ENCODE measurements around the gene ALS2CL. TPM values are rescaled to one million over a fixed set of nuclear protein-coding genes. Genes with fewer than 3 reads are reported as not detected.

ALS2CL gene
- total and polyA plus RNA-seq, 2 experiments from 2014 or later = 14.4 to 15.2 TPM

- Histone ChIP-seq H2AFZ (no peak overlapping the region), H3K4me1 (ENCODE audit: insufficient read depth) (no peaks in the 10 kb centered on the region), H3K36me3 (replicated peaks; ENCODE audit: insufficient read depth, low read depth) (no peaks in the 10 kb centered on the region), H3K27ac (no peak overlapping the region), H3K27me3 (no peaks in the 10 kb centered on the region), H3K4me2 (no peak overlapping the region), H3K79me2 (no peaks in the 10 kb centered on the region), H4K20me1 (ENCODE audit: insufficient read depth, poor library complexity, severe bottlenecking) (no peaks in the 10 kb centered on the region), H3K4me3 (no peak overlapping the region), H3K9me3 (ENCODE audit: low read depth) (no peaks in the 10 kb centered on the region), H3K9me2 (replicated peaks; ENCODE audit: insufficient read depth) (no peaks in the 10 kb centered on the region)
- no peak for DNase-seq (ENCODE audit: low spot score)
- no peak for TF ChIP-seq CTCF (IDR thresholded peaks at IDR 0.05; ENCODE audit: poor library complexity)
- no peak for TF ChIP-seq EZH2phosphoT487 (IDR thresholded peaks at IDR 0.05; ENCODE audit: low read depth, severe bottlenecking, unreplicated experiment)
- no peak for TF ChIP-seq EZH2 (IDR thresholded peaks at IDR 0.05; ENCODE audit: borderline replicate concordance)
- WGBS (ENCODE audit: low lambda C conversion rate, missing lambda C conversion rate) = 84% methylated on average over 13 of the region's 13 CpGs
Observed at GRCh38 chr3:46681856-46682540, 11.5 kb downstream of the ALS2CL start.

GRCh38 chr3:46681387-46681786 is 12.1 kb downstream of the ALS2CL start:
- H2AFZ ChIP-seq = no peak overlapping the region
- no peaks in the 10 kb centered on the region for H4K20me1 ChIP-seq (ENCODE audit: insufficient read depth, poor library complexity, severe bottlenecking)
- DNase-seq (ENCODE audit: low spot score) = no peak
- H3K9me2 ChIP-seq (replicated peaks; ENCODE audit: insufficient read depth) = no peaks in the 10 kb centered on the region
- H3K9me3 ChIP-seq (ENCODE audit: low read depth) = no peaks in the 10 kb centered on the region
- no peak overlapping the region for H3K4me3 ChIP-seq
- no peak for TF ChIP-seq EZH2phosphoT487 (IDR thresholded peaks at IDR 0.05; ENCODE audit: low read depth, severe bottlenecking, unreplicated experiment)
- no peak for TF ChIP-seq EZH2 (IDR thresholded peaks at IDR 0.05; ENCODE audit: borderline replicate concordance)
- H3K36me3 ChIP-seq (replicated peaks; ENCODE audit: insufficient read depth, low read depth) = no peaks in the 10 kb centered on the region
- no peaks in the 10 kb centered on the region for H3K4me1 ChIP-seq (ENCODE audit: insufficient read depth)
- H3K4me2 ChIP-seq = no peak overlapping the region
- no peaks in the 10 kb centered on the region for H3K79me2 ChIP-seq
- no peak overlapping the region for H3K27ac ChIP-seq
- 91% methylated on average over 10 of the region's 10 CpGs for WGBS (ENCODE audit: low lambda C conversion rate, missing lambda C conversion rate)
- H3K27me3 ChIP-seq = no peaks in the 10 kb centered on the region

- whole genome bisulfite sequencing (ENCODE audit: low lambda C conversion rate, missing lambda C conversion rate) = 91% methylated on average over 9 of the region's 9 CpGs
- H3K4me2 ChIP-seq = no peak overlapping the region
- no peak for DNase-seq (ENCODE audit: low spot score)
- TF ChIP-seq EZH2 (IDR thresholded peaks at IDR 0.05; ENCODE audit: borderline replicate concordance) (no peak), CTCF (IDR thresholded peaks at IDR 0.05; ENCODE audit: poor library complexity) (no peak), EZH2phosphoT487 (IDR thresholded peaks at IDR 0.05; ENCODE audit: low read depth, severe bottlenecking, unreplicated experiment) (no peak)
- H3K4me3 ChIP-seq = no peak overlapping the region
- H4K20me1 ChIP-seq (ENCODE audit: insufficient read depth, poor library complexity, severe bottlenecking) = no peaks in the 10 kb centered on the region
- no peak overlapping the region for H2AFZ ChIP-seq
- no peak overlapping the region for H3K27ac ChIP-seq
- H3K9me2 ChIP-seq (replicated peaks; ENCODE audit: insufficient read depth) = no peaks in the 10 kb centered on the region
- no peaks in the 10 kb centered on the region for H3K4me1 ChIP-seq (ENCODE audit: insufficient read depth)
- no peaks in the 10 kb centered on the region for H3K9me3 ChIP-seq (ENCODE audit: low read depth)
- no peaks in the 10 kb centered on the region for H3K79me2 ChIP-seq
- H3K36me3 ChIP-seq (replicated peaks; ENCODE audit: insufficient read depth, low read depth) = no peaks in the 10 kb centered on the region
- no peaks in the 10 kb centered on the region for H3K27me3 ChIP-seq
Observed at GRCh38 chr3:46680298-46680826, 13.1 kb downstream of the ALS2CL start.

GRCh38 chr3:46679681-46680080 is 13.8 kb downstream of the ALS2CL start:
- Histone ChIP-seq H3K4me3 (no peak overlapping the region), H3K4me2 (no peak overlapping the region), H2AFZ (no peak overlapping the region), H3K4me1 (ENCODE audit: insufficient read depth) (no peaks in the 10 kb centered on the region), H3K9me3 (ENCODE audit: low read depth) (no peaks in the 10 kb centered on the region), H3K27me3 (no peaks in the 10 kb centered on the region), H3K27ac (no peak overlapping the region), H4K20me1 (ENCODE audit: insufficient read depth, poor library complexity, severe bottlenecking) (no peaks in the 10 kb centered on the region), H3K36me3 (replicated peaks; ENCODE audit: insufficient read depth, low read depth) (no peaks in the 10 kb centered on the region), H3K79me2 (no peaks in the 10 kb centered on the region), H3K9me2 (replicated peaks; ENCODE audit: insufficient read depth) (no peaks in the 10 kb centered on the region)
- 83% methylated on average over 5 of the region's 5 CpGs for WGBS (ENCODE audit: low lambda C conversion rate, missing lambda C conversion rate)
- no peak for DNase-seq (ENCODE audit: low spot score)
- no peak for TF ChIP-seq EZH2 (IDR thresholded peaks at IDR 0.05; ENCODE audit: borderline replicate concordance)
- no peak for TF ChIP-seq EZH2phosphoT487 (IDR thresholded peaks at IDR 0.05; ENCODE audit: low read depth, severe bottlenecking, unreplicated experiment)
- no peak for TF ChIP-seq CTCF (IDR thresholded peaks at IDR 0.05; ENCODE audit: poor library complexity)

Measured in hepatocyte (in vitro differentiated cells).